ENCODE results near the gene MRPS35. TPM values are rescaled to one million over a fixed set of nuclear protein-coding genes. Genes with fewer than 3 reads are reported as not detected.

MRPS35 gene
- total RNA-seq, 1 donor from 2014 or later, result 39.2 TPM

DNA sequence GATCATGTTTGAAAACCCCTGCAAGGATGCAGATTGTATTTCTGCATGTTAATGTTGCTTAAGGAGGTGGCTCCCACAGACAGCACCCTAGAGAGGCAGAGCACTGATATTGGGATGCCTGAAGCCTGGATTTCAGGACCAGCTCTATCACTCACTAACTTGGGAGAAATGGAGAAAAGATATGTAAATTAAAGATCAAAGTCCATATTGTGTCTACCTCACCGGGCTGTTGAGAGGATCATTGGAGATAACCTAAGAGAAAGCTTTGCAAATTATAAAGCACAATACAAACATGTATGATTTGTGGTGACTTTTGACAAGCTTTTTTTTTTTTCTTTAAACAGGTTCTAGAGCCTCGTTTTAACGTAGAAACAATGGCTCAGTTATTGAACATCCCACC is 22.0 kb upstream of the MRPS35 start:
- peak overlapping the region; percentile 7 for H3K27ac Mint-ChIP-seq
- no peak for DNase-seq (ENCODE audit: low spot score)
- H3K79me2 ChIP-seq (ENCODE audit: low read depth), result no peaks in the 10 kb centered on the region

DNA sequence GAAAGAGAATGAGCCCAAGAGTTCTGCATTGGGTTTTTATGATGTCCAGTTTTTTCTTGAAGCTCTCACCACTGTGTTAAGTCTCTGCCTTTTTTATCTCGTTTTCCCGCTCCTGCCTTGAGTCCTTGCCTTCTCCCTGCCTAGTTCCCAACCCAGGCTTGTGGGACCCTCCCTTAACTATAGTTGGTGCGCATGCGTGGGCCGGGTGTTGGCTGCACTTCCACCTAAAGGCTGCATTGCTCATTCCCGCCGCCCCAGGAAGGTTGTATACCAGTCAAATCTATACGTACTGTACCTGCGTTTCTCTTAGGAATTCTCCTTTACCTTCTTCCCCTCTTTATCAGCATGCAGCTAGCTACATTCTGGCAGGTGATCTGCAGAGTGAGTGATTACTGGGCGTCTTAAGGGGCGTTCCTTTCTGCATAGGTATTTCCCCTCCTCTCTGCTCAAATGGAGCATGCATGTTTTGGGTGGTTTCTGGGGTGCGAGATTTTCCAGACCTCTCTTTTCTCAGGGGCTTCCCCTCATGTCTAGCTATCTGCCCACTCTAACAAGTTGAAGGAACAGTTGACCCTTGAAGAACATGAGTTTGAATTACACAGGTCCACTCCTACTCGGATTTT is 21.0 kb upstream of the MRPS35 start:
- Histone ChIP-seq H2AFZ (replicated peaks) (no peak overlapping the region), H3K4me1 (no peaks in the 10 kb centered on the region), H3K27ac (no peak overlapping the region), H3K36me3 (no peaks in the 10 kb centered on the region), H3K4me3 (no peak overlapping the region), H3F3A (ENCODE audit: low read depth) (no peaks in the 10 kb centered on the region), H3K27me3 (no peaks in the 10 kb centered on the region), H3K9me3 (ENCODE audit: low read depth) (no peaks in the 10 kb centered on the region), H4K20me1 (ENCODE audit: low read depth) (no peaks in the 10 kb centered on the region), H3K4me2 (no peak overlapping the region), H3K9ac (no peak overlapping the region), H3K79me2 (ENCODE audit: low read depth) (no peaks in the 10 kb centered on the region)
- no peaks in the 10 kb centered on the region for H3K9me3 Mint-ChIP-seq
- no peaks in the 10 kb centered on the region for H3K4me1 Mint-ChIP-seq
- H3K36me3 Mint-ChIP-seq, result peaks cover 22% of the 10 kb centered on the region
- TF ChIP-seq EZH2 (IDR thresholded peaks at IDR 0.05) (no peak), CTCF (IDR thresholded peaks at IDR 0.05) (no peak), EZH2phosphoT487 (IDR thresholded peaks at IDR 0.05) (no peak)
- H3K4me3 Mint-ChIP-seq, result no peak overlapping the region
- no peak overlapping the region for H3K27ac Mint-ChIP-seq
- no peak for DNase-seq (ENCODE audit: low spot score)
- H3K27me3 Mint-ChIP-seq (ENCODE audit: insufficient read depth, low read depth), result no peaks in the 10 kb centered on the region

More for the DNA sequence above, 22.0 kb upstream of the MRPS35 start:
- Histone ChIP-seq H3K4me2 (no peak overlapping the region), H3K27me3 (no peaks in the 10 kb centered on the region), H3K36me3 (no peaks in the 10 kb centered on the region), H3K4me3 (no peak overlapping the region), H4K20me1 (ENCODE audit: low read depth) (no peaks in the 10 kb centered on the region), H3F3A (ENCODE audit: low read depth) (no peaks in the 10 kb centered on the region), H3K4me1 (no peaks in the 10 kb centered on the region), H3K9ac (no peak overlapping the region), H3K27ac (no peak overlapping the region), H2AFZ (replicated peaks) (no peak overlapping the region), H3K9me3 (ENCODE audit: low read depth) (no peaks in the 10 kb centered on the region)
- no peaks in the 10 kb centered on the region for H3K4me1 Mint-ChIP-seq
- TF ChIP-seq EZH2phosphoT487 (IDR thresholded peaks at IDR 0.05) (no peak), EZH2 (IDR thresholded peaks at IDR 0.05) (no peak), CTCF (IDR thresholded peaks at IDR 0.05) (no peak)
- no peaks in the 10 kb centered on the region for H3K27me3 Mint-ChIP-seq (ENCODE audit: insufficient read depth, low read depth)
- H3K36me3 Mint-ChIP-seq, result peaks cover 19% of the 10 kb centered on the region
- no peak overlapping the region for H3K4me3 Mint-ChIP-seq
- H3K9me3 Mint-ChIP-seq, result no peaks in the 10 kb centered on the region

DNA sequence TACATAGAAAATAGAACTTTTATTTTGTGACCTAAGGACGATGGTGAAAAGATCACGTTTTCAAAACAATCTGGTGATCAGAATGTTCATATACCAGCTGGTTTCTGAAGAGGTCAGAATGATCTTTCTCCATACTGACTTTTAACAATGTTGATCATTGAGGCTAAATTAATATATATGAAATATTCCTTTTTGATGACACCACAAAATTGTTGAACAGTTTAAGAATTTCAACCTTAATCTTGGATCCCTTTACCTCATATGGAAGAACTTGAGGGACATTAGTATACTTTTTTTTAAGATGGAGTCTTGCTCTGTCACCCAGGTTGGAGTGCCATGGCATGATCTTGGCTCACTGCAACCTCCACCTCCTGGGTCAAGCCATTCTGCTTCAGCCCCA is 17.2 kb upstream of the MRPS35 start:
- H3K36me3 Mint-ChIP-seq, result peaks cover 29% of the 10 kb centered on the region
- no peaks in the 10 kb centered on the region for H3K9me3 ChIP-seq (ENCODE audit: low read depth)
- H3K4me2 ChIP-seq, result no peak overlapping the region
- DNase-seq (ENCODE audit: low spot score), result no peak
- no peak overlapping the region for H3K4me3 ChIP-seq
- no peak overlapping the region for H3K27ac ChIP-seq
- no peak overlapping the region for H3K4me3 Mint-ChIP-seq
- no peak overlapping the region for H2AFZ ChIP-seq (replicated peaks)
- no peaks in the 10 kb centered on the region for H3K4me1 ChIP-seq
- H3K9ac ChIP-seq, result no peak overlapping the region
- no peaks in the 10 kb centered on the region for H3K36me3 ChIP-seq
- TF ChIP-seq CTCF (IDR thresholded peaks at IDR 0.05), result no peak
- no peak for TF ChIP-seq EZH2 (IDR thresholded peaks at IDR 0.05)
- no peak for TF ChIP-seq EZH2phosphoT487 (IDR thresholded peaks at IDR 0.05)
- H3K4me1 Mint-ChIP-seq, result no peaks in the 10 kb centered on the region
- no peaks in the 10 kb centered on the region for H3K27me3 ChIP-seq
- H3K27ac Mint-ChIP-seq, result no peak overlapping the region
- H3K79me2 ChIP-seq (ENCODE audit: low read depth), result no peaks in the 10 kb centered on the region
- H3K9me3 Mint-ChIP-seq, result no peaks in the 10 kb centered on the region
- no peaks in the 10 kb centered on the region for H4K20me1 ChIP-seq (ENCODE audit: low read depth)
- no peaks in the 10 kb centered on the region for H3K27me3 Mint-ChIP-seq (ENCODE audit: insufficient read depth, low read depth)
- H3F3A ChIP-seq (ENCODE audit: low read depth), result no peaks in the 10 kb centered on the region

All from neural progenitor cell (in vitro differentiated cells).